GM10847 (cell line): ENCODE results near the gene TNKS1BP1.

Experiments
- POLR2A ChIP-seq: IDR thresholded peaks from 2 replicates; pipeline ENCODE4 v1.6.1; 2011; ENCODE audit not compliant: insufficient read length; ENCODE audit errors: extremely low read depth

The TNKS1BP1 gene

GRCh38 chr11:57343825-57344224, 19.1 kb upstream of the TNKS1BP1 start:
- no peak for TF ChIP-seq POLR2A

- TF ChIP-seq POLR2A, result no peak
Measured at GRCh38 chr11:57342702-57343101, 17.9 kb upstream of the TNKS1BP1 start.

GRCh38 chr11:57341250-57341808, 16.6 kb upstream of the TNKS1BP1 start:
- TF ChIP-seq POLR2A, result no peak

- TF ChIP-seq POLR2A, result no peak
Measured at GRCh38 chr11:57340039-57340615, 15.4 kb upstream of the TNKS1BP1 start.

- no peak for TF ChIP-seq POLR2A
Measured at GRCh38 chr11:57339328-57339727, 14.6 kb upstream of the TNKS1BP1 start.

- no peak for TF ChIP-seq POLR2A
Measured at GRCh38 chr11:57338142-57338541, 13.4 kb upstream of the TNKS1BP1 start, which contains the start of gene P2RX3. P2RX3 (plus strand) TSS chr11:57338352; CDS start chr11:57338551, 199 bp downstream.

GRCh38 chr11:57336111-57336666, 11.4 kb upstream of the TNKS1BP1 start:
- TF ChIP-seq POLR2A, result no peak

- TF ChIP-seq POLR2A, result peak; percentile 66
Measured at GRCh38 chr11:57335343-57336110, 10.8 kb upstream of the TNKS1BP1 start, which contains the start of gene SSRP1. SSRP1 (minus strand) TSS chr11:57335892; CDS start chr11:57335121, 771 bp downstream.

GRCh38 chr11:57335023-57335342, 10.2 kb upstream of the TNKS1BP1 start:
- TF ChIP-seq POLR2A, result no peak

- TF ChIP-seq POLR2A, result no peak
Measured at GRCh38 chr11:57332694-57333440, 8.1 kb upstream of the TNKS1BP1 start.

GRCh38 chr11:57331720-57332119, 7.0 kb upstream of the TNKS1BP1 start:
- TF ChIP-seq POLR2A, result no peak

- TF ChIP-seq POLR2A, result no peak
Measured at GRCh38 chr11:57330029-57330428, 5.3 kb upstream of the TNKS1BP1 start.

GRCh38 chr11:57327721-57328120, 3.0 kb upstream of the TNKS1BP1 start:
- TF ChIP-seq POLR2A, result no peak

- no peak for TF ChIP-seq POLR2A
Measured at GRCh38 chr11:57325735-57326048, 940 bp upstream of the TNKS1BP1 start.

- no peak for TF ChIP-seq POLR2A
Measured at GRCh38 chr11:57324154-57324885, 432 bp downstream of the TNKS1BP1 start.
